Lower lobe of right lung (tissue), 2 donors: ENCODE measurements around the gene KIF18A. TPM values are rescaled to one million over a fixed set of nuclear protein-coding genes. Genes with fewer than 3 reads are reported as not detected.

ENCODE experiments used
- ATAC-seq, 2 donors: fragments of 200-7000 bp; cut with Tn5 transposase; one replicate each; pipeline ENCODE4 v1.9.1; 2020 to 2022; ENCODE audit warnings: mild to moderate bottlenecking in 2 of 2, moderate library complexity in 2 of 2
- DNase-seq: peaks from one replicate; pipeline ENCODE4 v3.0.0-alpha.2; 2020
- H3K27ac ChIP-seq: fragments of 200-600 bp; one replicate; pipeline ENCODE4 v1.8.0; 2022
- H3K27me3 ChIP-seq: fragments of 200-600 bp; one replicate; pipeline ENCODE4 v1.8.0; 2022; ENCODE audit warnings: low read depth
- H3K36me3 ChIP-seq: fragments of 200-600 bp; one replicate; pipeline ENCODE4 v1.8.0; 2022; ENCODE audit warnings: mild to moderate bottlenecking
- H3K4me1 ChIP-seq: fragments of 200-600 bp; one replicate; pipeline ENCODE4 v1.8.0; 2022
- H3K4me3 ChIP-seq: fragments of 200-600 bp; one replicate; pipeline ENCODE4 v1.8.0; 2022; ENCODE audit warnings: mild to moderate bottlenecking
- H3K9me3 ChIP-seq: fragments of 200-600 bp; one replicate; pipeline ENCODE4 v1.8.0; 2022
- CTCF ChIP-seq: fragments of 200-600 bp; IDR thresholded peaks from one replicate; pipeline ENCODE4 v1.8.0; 2022; ENCODE audit warnings: antibody characterized with exemption, mild to moderate bottlenecking
- intact Hi-C: fragments of 100-400 bp; cut with DNase I; formaldehyde crosslinking; loops from one replicate; pipeline ENCODE4 v1.11.0; 2022
- total RNA-seq: library from RNA; stranded (reverse); fragmentation: NEBNext Ultra II Directional; extraction: Animal tissue kit (Norgen Biotek cat#: 25700); gene quantifications from one replicate; pipeline ENCODE4 v1.2.1, GENCODE V29; 2021
- donor health status: DM: no; HTN: yes; CAD: no; lungs with severe emphysema.

KIF18A gene
- total RNA-seq, 1 donor from 2014 or later: 2.4 TPM

GRCh38 chr11:27991736-27992135 lies 116.2 kb downstream of the KIF18A start:
- no peak for ATAC-seq
- no peak overlapping the region for H3K27ac ChIP-seq
- TF ChIP-seq CTCF: no peak
- H3K36me3 ChIP-seq: no peaks in the 10 kb centered on the region
- intact Hi-C loops: no loop called here
- no peaks in the 10 kb centered on the region for H3K9me3 ChIP-seq
- no peak overlapping the region for H3K4me3 ChIP-seq
- DNase-seq: no peak
- no peaks in the 10 kb centered on the region for H3K27me3 ChIP-seq
- no peaks in the 10 kb centered on the region for H3K4me1 ChIP-seq

GRCh38 chr11:27977527-27977926 lies 130.4 kb downstream of the KIF18A start:
- DNase-seq (no peak), ATAC-seq (no peak)
- Histone ChIP-seq H3K36me3 (no peaks in the 10 kb centered on the region), H3K27ac (no peak overlapping the region), H3K27me3 (no peaks in the 10 kb centered on the region), H3K9me3 (no peaks in the 10 kb centered on the region), H3K4me1 (no peaks in the 10 kb centered on the region), H3K4me3 (no peak overlapping the region)
- no peak for TF ChIP-seq CTCF
- intact Hi-C loops: no loop called here

GRCh38 chr11:27977031-27977430 lies 130.9 kb downstream of the KIF18A start:
- no peaks in the 10 kb centered on the region for H3K27me3 ChIP-seq

GRCh38 chr11:27976262-27976661 lies 131.7 kb downstream of the KIF18A start:
- H3K4me1 ChIP-seq: no peaks in the 10 kb centered on the region
- H3K9me3 ChIP-seq: no peaks in the 10 kb centered on the region
- no peak overlapping the region for H3K27ac ChIP-seq
- DNase-seq (no peak), ATAC-seq (no peak)
- no peak overlapping the region for H3K4me3 ChIP-seq
- H3K27me3 ChIP-seq: no peaks in the 10 kb centered on the region
- H3K36me3 ChIP-seq: no peaks in the 10 kb centered on the region
- intact Hi-C loops: no loop called here
- TF ChIP-seq CTCF: no peak

More at GRCh38 chr11:27977031-27977430, 130.9 kb downstream of the KIF18A start:
- intact Hi-C loops: no loop called here
- ATAC-seq (no peak), DNase-seq (no peak)
- no peaks in the 10 kb centered on the region for H3K36me3 ChIP-seq
- H3K9me3 ChIP-seq: no peaks in the 10 kb centered on the region
- H3K4me1 ChIP-seq: no peaks in the 10 kb centered on the region
- no peak for TF ChIP-seq CTCF
- no peak overlapping the region for H3K27ac ChIP-seq
- no peak overlapping the region for H3K4me3 ChIP-seq

- H3K27me3 ChIP-seq: no peaks in the 10 kb centered on the region
- no peaks in the 10 kb centered on the region for H3K9me3 ChIP-seq
- no peak overlapping the region for H3K4me3 ChIP-seq
- no peaks in the 10 kb centered on the region for H3K36me3 ChIP-seq
- no peaks in the 10 kb centered on the region for H3K4me1 ChIP-seq
- intact Hi-C loops: no loop called here
- ATAC-seq (no peak), DNase-seq (no peak)
- TF ChIP-seq CTCF: no peak
- no peak overlapping the region for H3K27ac ChIP-seq
Observed at GRCh38 chr11:27973851-27974536, 134.0 kb downstream of the KIF18A start.
